Fibroblast of skin of scalp (primary cell): ENCODE measurements around the gene PTPN3.

Source experiments
- DNase-seq: peaks from one replicate; pipeline ENCODE4 v3.0.0-alpha.2; 2013

The PTPN3 gene

GRCh38 chr9:109476642-109477257, 21.4 kb downstream of the PTPN3 start:
- no peak for DNase-seq

GRCh38 chr9:109475526-109475925, 22.6 kb downstream of the PTPN3 start:
- DNase-seq = no peak

- no peak for DNase-seq
Measured at GRCh38 chr9:109474944-109475343, 23.2 kb downstream of the PTPN3 start.

GRCh38 chr9:109474170-109474569, 23.9 kb downstream of the PTPN3 start:
- no peak for DNase-seq

GRCh38 chr9:109473329-109473728, 24.8 kb downstream of the PTPN3 start:
- DNase-seq = no peak

- no peak for DNase-seq
Measured at GRCh38 chr9:109471475-109472393, 26.4 kb downstream of the PTPN3 start.

- DNase-seq = peak; percentile 72
Measured at GRCh38 chr9:109469646-109470358, 28.3 kb downstream of the PTPN3 start.

- DNase-seq = no peak
Measured at GRCh38 chr9:109468927-109469326, 29.2 kb downstream of the PTPN3 start.

GRCh38 chr9:109467936-109468335, 30.2 kb downstream of the PTPN3 start:
- no peak for DNase-seq

- no peak for DNase-seq
Measured at GRCh38 chr9:109466623-109467590, 31.2 kb downstream of the PTPN3 start.

GRCh38 chr9:109463924-109464625, 34.0 kb downstream of the PTPN3 start:
- DNase-seq = no peak

- DNase-seq = no peak
Measured at GRCh38 chr9:109460576-109460975, 37.5 kb downstream of the PTPN3 start.

GRCh38 chr9:109459423-109459822, 38.7 kb downstream of the PTPN3 start:
- DNase-seq = no peak

GRCh38 chr9:109458453-109459211, 39.5 kb downstream of the PTPN3 start:
- DNase-seq = no peak

- DNase-seq = no peak
Measured at GRCh38 chr9:109456811-109457210, 41.3 kb downstream of the PTPN3 start.

- no peak for DNase-seq
Measured at GRCh38 chr9:109455861-109456260, 42.2 kb downstream of the PTPN3 start.

- DNase-seq = no peak
Measured at GRCh38 chr9:109455391-109455790, 42.7 kb downstream of the PTPN3 start.

- no peak for DNase-seq
Measured at GRCh38 chr9:109454601-109455155, 43.4 kb downstream of the PTPN3 start.

GRCh38 chr9:109454041-109454440, 44.1 kb downstream of the PTPN3 start:
- DNase-seq = no peak

- peak; percentile 32 for DNase-seq
Measured at GRCh38 chr9:109453210-109453842, 44.8 kb downstream of the PTPN3 start.
